8988T (cell line): Measurements from ENCODE around the gene EXO1.
"Not testable (repeated sequence)": the region's sequence is repeated elsewhere in the genome, so short reads cannot be mapped to it uniquely, and the experiment has no call there.

Experiments used
- DNase-seq: peaks from one replicate; pipeline ENCODE4 v3.0.0; 2011

EXO1 gene

DNA sequence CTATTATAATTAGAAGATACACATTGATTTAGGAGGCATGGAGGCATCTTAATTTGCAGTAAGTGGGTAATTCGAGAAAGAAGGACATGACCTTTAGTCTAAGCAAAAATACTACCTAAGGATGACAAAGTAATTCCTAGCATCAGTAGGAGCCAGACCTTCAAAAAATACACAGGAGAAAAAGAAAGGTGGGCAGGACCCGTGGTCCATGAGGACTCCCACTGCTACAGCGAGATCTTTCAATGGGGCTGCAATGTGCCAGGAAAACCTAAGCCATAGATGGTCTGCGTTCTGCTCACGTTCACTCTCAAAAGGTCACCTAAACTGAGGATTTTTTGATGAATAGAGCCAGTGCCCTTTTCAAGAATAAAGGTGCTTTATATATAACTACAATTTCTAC lies 10.6 kb upstream of the EXO1 start:
- no peak for DNase-seq

DNA sequence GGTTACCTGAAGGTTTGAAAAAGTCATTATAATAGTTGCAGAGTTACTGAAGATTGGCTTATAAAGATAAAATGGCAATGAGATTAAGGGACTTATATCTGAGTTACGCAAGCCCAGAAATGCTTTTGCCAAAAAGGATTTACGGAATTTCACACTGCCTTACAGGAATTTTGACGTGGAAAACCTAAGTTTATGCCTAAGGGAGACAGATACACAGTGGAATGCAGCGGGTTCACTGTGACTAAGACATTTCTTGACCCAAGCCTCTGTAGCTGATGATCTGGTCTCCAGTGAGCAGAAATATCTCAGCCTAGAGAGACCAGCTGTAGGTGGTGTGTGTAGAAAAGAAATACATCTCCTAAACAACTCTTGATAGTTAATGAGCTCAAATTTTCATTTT lies 10.1 kb upstream of the EXO1 start:
- DNase-seq = no peak

GRCh38 chr1:241838897-241839296 lies 9.1 kb upstream of the EXO1 start:
- no peak for DNase-seq

DNA sequence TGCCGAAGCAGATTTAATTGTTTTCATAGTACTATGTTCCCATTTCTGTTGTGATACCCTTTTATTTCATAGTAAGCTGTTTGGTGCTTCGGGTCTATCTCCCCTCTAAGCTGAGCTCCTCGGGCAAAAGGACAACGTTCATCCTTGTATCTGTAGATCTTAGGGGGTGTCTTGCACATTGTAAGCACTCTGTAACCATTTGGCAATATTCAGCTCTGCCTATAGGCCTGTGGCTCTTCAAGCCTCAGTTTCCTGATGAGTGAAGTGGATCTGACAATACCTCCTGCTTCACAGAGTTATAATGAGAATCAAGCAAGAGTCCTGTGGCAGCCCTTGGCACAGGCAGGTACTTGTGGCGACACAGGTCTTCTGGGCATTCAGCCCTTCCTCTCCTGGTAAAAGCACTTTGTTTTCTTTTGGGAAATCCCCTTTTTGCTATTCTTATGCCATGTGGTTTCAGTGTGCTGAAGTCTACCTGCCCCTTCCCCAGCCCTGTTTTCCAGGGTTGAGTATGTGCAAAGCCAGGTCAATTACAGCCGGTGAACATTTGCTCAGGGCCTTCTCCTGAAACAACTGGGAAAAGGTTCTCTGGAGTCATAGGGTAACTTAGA lies 8.5 kb upstream of the EXO1 start:
- no peak for DNase-seq

DNA sequence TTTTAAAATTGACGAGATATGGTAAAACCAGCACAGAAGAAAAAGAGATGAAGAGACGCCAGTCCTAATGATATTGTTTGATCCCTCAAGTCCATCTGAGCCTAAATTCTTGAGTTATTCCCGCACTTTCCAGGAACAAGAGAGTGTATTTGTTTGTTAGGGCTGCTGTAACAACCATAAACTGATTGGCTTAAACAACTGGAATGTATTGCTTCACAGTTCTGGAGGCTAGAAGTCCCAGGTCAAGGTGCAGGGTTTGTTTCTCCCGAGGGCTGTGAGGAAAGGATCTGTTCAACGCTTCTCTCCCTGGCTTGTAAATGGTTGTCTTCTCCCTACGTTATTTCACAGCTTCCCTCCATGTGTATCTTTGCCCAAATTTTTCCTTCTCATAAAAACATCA lies 7.8 kb upstream of the EXO1 start:
- no peak for DNase-seq

DNA sequence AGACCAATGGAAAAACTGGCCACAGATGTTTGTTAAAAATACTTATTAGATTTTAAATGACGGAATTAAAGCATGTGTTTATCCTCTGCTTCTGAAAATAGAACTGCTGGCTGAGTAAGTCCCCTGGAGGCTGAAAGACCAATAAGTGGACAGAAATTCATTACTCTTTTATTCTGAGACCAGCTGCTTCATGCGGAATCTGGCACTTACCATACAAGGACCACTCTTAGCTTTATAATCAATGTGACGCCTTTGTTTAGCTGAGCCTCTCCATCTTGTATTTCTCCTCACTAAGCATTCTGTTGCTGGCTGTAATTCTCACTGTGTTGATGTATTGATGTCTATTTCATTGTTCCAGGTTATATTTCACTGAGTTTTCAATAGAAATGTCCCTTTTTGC lies 6.3 kb upstream of the EXO1 start:
- DNase-seq = no peak

- DNase-seq = no peak
Observed at GRCh38 chr1:241842565-241842964, 5.4 kb upstream of the EXO1 start.

GRCh38 chr1:241844593-241844992 lies 3.4 kb upstream of the EXO1 start:
- DNase-seq = no peak

DNA sequence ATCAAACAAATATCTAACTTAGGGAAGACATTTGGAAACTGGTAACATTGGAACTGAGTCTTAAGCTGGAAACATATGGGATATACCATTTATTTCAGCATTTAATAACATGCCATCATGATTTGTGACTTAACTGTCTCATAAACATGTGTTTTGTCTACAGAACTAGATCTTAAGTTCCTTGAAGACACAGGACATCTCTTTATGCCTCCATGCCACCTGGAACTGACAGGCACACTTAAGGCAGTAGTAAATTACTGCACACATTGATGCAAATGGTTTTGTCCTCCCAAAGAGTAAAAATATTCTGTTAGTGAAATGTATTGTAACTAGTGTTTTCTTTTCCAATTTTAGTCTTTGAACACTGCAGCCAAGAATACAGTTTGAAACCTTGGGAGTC lies 1.6 kb upstream of the EXO1 start:
- DNase-seq = no peak

- no peak for DNase-seq
Observed at GRCh38 chr1:241846862-241847539, 1.0 kb upstream of the EXO1 start.

GRCh38 chr1:241847540-241847795 lies 536 bp upstream of the EXO1 start:
- DNase-seq = no peak

GRCh38 chr1:241848686-241849344 lies 811 bp downstream of the EXO1 start:
- DNase-seq = no peak

GRCh38 chr1:241849345-241849695 lies 1.3 kb downstream of the EXO1 start:
- no peak for DNase-seq

GRCh38 chr1:241855545-241856140 lies 7.6 kb downstream of the EXO1 start:
- DNase-seq = not testable (repeated sequence)

DNA sequence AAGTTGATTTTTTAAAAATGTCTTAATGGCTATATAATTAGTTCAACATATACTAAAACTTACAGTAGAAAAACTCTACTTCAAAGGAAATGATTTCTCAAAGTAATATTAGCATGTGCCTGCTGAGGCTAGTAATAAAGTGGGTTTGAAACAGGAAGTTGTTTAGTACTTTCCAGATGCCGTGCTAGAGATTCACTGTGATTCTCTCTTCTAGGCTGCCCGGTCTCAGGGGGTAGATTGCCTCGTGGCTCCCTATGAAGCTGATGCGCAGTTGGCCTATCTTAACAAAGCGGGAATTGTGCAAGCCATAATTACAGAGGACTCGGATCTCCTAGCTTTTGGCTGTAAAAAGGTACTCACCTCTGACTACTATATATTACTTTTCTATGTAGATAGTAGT lies 9.1 kb downstream of the EXO1 start:
- no peak for DNase-seq

DNA sequence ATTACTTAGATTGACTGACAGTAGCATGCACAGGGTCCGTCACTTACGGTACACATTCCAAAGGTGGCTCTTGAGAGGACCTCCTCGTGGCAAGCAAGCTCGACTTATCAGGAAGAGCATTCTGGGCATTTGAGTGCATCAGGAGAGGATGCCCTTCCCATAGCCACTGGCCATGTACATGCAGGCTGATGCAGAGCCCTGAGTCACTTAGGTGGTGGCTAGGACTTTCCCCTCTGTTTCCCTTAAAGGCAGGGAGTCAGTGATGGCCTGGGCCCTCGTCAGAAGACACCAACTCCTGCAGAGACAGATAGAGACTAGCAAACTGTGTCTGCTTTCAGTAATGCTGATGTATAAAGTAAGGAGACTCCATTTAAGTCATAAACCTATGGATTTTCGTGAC lies 12.9 kb downstream of the EXO1 start:
- DNase-seq = no peak

DNA sequence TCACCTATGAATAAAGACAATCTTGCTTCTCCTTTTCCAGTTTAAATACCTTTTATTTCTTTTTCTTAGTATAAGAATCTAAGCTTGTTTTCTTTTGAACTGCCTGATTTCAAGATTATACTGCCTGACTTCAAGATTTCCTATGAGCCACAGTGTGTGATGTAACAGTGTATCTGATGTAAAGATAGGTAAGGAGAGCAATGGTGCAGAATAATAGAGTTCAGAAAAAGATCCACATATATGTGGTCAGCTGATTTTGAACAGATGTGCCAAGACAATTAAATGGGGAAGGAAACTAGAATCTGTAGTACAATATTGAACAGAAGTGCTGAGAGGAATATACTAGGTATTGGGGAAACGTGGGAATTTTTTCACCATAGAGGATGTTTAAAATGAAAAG lies 21.0 kb downstream of the EXO1 start:
- DNase-seq = no peak

DNA sequence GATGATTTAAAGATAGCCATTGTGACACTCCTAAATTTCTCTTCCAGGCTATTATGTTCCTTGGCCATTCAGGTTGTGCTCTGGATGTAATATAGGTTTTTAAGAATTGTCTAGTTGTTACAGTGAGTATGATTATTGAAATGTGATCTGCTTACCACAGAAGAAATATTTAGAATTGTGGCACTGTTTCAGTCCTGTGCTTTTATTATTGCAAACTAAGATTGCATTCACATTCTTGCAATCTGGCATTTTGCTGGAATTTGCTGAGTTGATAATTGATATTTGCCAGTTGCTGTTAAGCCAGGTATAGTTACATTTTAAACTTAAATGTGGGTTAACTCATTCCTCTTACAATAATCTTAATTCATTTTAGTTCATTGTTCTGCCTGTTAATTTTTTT lies 22.3 kb downstream of the EXO1 start:
- DNase-seq = no peak

- no peak for DNase-seq
Observed at GRCh38 chr1:241870746-241871430, 22.9 kb downstream of the EXO1 start.

GRCh38 chr1:241881440-241881839 lies 33.4 kb downstream of the EXO1 start:
- DNase-seq = no peak

DNA sequence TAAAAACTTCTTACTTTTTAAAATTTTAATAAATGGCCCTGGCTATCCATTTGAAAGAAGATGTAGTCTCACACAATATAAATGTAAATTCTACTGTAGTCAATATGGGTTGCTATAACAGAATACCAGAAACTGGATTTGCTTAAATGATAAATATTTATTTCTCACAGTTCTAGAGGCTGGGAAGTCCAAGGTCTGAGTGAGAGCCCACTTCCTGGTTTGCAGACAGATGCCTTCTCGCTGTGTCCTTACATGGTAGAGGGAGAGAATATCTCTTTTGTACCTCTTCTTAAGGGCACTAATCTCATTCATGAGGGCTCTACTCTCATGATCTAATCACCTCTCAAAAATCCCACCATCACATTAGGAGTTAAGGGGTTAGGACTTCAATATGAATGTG lies 35.2 kb downstream of the EXO1 start:
- DNase-seq = no peak

GRCh38 chr1:241888232-241888631 lies 40.2 kb downstream of the EXO1 start:
- DNase-seq = no peak

GRCh38 chr1:241891296-241891695 lies 43.3 kb downstream of the EXO1 start:
- DNase-seq = no peak

GRCh38 chr1:241894016-241894415 lies 46.0 kb downstream of the EXO1 start:
- DNase-seq = no peak
